ENCODE data around the gene SEMA4G.
"Not testable (repeated sequence)": the region's sequence is repeated elsewhere in the genome, so short reads cannot be mapped to it uniquely, and the experiment has no call there.

The SEMA4G gene

DNA sequence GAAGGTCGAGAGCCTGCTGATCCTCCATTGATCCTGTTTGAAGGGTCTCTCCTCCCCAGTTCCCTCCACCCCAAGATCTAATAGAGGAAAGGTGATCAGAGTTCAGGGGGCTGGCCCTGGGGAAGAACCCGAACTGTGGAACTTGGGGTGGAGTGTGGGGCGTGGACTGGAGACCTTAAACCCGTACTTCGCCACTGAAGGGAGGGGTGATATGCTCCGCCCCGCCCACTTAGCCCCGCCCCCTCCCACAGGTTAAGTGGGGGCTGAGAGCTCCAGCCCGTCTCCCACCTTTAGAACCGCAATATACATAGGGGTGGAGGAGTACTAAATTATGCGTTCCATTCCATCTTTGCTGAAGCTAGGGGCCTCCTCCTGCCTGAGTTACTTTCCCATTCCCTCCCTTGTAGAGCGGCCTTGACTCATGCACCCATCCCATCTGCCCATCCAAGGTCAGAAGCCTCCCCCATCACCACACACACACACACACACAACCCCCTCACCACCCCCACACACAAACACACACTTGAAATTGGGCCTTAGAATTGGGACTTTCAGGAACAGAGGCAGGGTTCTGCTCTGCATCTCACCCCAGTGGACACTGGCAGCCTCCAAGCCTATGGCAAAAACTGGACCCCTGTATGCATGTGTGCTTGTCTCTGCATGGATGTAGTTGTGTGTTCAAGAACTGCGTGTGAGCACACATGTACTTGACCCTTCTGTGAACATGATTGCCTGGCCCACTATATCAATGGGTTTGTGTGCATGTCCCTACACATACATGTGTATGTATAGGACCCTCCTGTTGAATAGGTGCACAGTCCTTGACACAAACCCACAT lies 991 bp downstream of the SEMA4G start:
- TF ChIP-seq, protein P1, sequence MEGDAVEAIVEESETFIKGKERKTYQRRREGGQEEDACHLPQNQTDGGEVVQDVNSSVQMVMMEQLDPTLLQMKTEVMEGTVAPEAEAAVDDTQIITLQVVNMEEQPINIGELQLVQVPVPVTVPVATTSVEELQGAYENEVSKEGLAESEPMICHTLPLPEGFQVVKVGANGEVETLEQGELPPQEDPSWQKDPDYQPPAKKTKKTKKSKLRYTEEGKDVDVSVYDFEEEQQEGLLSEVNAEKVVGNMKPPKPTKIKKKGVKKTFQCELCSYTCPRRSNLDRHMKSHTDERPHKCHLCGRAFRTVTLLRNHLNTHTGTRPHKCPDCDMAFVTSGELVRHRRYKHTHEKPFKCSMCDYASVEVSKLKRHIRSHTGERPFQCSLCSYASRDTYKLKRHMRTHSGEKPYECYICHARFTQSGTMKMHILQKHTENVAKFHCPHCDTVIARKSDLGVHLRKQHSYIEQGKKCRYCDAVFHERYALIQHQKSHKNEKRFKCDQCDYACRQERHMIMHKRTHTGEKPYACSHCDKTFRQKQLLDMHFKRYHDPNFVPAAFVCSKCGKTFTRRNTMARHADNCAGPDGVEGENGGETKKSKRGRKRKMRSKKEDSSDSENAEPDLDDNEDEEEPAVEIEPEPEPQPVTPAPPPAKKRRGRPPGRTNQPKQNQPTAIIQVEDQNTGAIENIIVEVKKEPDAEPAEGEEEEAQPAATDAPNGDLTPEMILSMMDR (IDR thresholded peaks at IDR 0.05; ENCODE audit: borderline replicate concordance, insufficient read depth, low read depth, low read length) = no peak
- no peak overlapping the region for H3K4me3 ChIP-seq (ENCODE audit: low read depth, low read length)

DNA sequence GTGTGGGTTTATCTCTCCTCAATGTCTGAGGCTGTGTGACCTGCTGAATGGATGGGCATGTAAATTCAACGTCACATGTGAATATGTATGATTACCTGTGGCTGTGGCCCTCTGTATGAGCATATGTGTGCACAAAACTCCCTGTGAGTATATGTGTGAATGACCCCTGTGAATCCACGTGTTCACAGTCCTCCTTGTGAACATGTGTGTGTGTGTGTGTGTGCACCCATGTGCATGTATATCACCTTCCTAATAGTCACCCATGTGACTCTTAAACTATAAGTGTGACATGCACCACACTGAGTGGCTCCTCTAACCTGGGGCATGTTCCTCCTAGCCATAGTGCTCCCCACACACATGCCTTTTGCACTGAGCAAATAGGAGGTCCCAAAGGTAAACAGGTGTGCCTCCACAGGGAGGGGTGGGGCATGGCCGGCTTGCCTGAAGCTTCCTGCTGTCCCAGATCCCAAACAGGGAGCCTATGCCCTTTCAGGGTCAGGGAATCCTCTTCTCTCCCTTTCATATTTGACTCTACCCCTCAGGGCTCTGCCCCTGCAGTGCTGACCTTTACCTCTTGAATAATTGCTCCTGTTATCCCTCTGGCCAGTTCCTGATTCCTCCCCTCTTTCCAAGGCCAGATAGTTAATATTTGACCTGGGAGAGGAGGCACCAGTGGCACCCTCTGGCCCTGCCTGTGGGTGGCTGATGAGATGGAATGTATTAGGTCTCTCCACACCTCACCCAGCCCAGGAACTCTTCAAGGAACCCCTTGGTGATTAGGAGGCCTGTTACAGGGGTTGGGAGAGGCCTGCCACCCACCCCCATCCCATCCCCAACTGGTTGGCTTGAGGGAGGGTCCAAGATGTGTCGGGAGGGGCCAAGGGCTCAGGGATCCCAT lies 1.9 kb downstream of the SEMA4G start:
- TF ChIP-seq, protein P1 (IDR thresholded peaks at IDR 0.05; ENCODE audit: borderline replicate concordance, insufficient read depth, low read depth, low read length) = no peak
- no peak overlapping the region for H3K4me3 ChIP-seq (ENCODE audit: low read depth, low read length)

DNA sequence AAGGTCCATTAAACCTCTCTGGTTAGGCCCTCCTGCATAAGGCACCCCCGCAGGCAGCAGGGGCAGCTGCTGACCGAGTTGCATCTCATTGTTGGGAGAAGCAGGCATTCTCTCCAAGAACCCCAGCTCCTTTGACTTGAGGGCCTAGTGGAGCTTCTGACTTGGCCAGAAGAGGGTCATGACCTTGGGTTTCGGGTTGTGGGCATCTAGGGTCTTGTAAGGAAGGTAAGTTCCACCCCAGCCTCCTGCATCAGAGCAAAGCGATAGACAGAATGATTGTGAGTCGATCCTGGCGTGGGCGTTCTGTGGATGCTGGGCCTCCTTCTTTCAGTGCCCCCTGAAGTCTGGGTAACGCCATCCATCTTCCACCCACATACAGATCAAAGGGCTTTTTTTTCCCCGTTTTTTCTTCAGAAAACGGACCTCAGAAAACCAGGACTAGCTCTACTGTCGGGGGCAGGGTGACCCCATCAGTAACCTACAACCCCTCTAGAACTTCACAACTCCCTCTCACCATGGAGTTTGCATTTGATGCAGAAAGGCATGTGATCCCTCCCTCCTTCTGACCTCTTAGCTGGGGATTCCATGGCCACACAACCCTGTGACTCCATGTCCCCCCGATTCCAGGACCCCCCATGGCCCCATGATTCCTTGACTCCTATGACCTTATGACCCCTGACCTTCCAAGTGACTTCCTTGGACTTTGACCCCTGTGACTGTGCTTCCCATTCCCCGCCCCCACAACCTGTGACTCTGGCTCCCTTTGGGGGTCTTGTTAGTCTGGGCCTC lies 3.0 kb downstream of the SEMA4G start:
- no peak overlapping the region for H3K4me3 ChIP-seq (ENCODE audit: low read depth, low read length)
- TF ChIP-seq, protein P1 (IDR thresholded peaks at IDR 0.05; ENCODE audit: borderline replicate concordance, insufficient read depth, low read depth, low read length) = no peak

GRCh38 chr10:100972904-100973535 lies 3.7 kb downstream of the SEMA4G start:
- TF ChIP-seq, protein P1 (IDR thresholded peaks at IDR 0.05; ENCODE audit: borderline replicate concordance, insufficient read depth, low read depth, low read length) = no peak
- H3K4me3 ChIP-seq (ENCODE audit: low read depth, low read length) = no peak overlapping the region

DNA sequence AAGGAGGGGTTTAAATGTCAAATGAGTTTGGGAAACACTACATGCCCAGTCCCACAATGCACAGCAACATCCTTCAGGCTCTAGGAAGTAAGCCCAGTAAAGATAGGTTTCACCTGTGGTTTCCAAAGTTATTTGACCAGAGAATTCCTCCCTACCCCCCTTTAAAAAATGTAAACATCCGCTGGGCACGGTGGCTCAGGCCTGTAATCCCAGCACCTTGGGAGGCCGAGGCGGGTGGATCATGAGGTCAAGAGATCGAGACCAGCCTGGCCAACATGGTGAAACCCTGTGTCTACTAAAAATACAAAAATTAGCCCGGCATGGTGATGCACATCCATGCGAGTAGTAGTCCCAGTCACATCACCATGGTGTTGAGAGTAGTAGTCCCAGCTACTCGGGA lies 6.1 kb downstream of the SEMA4G start:
- not testable (repeated sequence) for H3K4me3 ChIP-seq (ENCODE audit: low read depth, low read length)

- no peak overlapping the region for H3K4me3 ChIP-seq (ENCODE audit: low read depth, low read length)
- TF ChIP-seq, protein P1 (IDR thresholded peaks at IDR 0.05; ENCODE audit: borderline replicate concordance, insufficient read depth, low read depth, low read length) = no peak
Observed at GRCh38 chr10:100976906-100977305, 7.6 kb downstream of the SEMA4G start.
